ENCODE results near the gene FICD.

FICD gene

DNA sequence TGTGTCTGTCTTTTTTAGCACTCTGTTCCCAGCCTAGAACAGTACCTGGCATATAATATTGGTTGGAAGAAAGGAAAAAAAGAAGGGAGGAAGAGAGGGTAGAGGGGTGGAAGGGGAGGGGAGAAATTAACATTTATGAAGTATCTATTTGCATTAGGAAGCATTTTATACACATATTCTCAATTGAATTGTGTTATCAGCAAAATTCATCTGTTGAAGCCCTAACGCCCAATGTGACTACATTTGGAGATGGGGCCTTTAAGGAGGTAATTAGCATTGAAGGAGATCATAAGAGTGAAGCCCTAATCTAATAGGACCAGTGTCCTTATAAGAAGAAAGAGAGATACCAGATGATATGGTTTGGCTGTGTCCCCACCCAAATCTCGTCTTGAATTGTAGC is 30.2 kb upstream of the FICD start:
- TF ChIP-seq GATA2 (IDR thresholded peaks at IDR 0.05; ENCODE audit: low read depth, low read length) (no peak), GATA3 (IDR thresholded peaks at IDR 0.05; ENCODE audit: low read depth, low read length) (no peak)

DNA sequence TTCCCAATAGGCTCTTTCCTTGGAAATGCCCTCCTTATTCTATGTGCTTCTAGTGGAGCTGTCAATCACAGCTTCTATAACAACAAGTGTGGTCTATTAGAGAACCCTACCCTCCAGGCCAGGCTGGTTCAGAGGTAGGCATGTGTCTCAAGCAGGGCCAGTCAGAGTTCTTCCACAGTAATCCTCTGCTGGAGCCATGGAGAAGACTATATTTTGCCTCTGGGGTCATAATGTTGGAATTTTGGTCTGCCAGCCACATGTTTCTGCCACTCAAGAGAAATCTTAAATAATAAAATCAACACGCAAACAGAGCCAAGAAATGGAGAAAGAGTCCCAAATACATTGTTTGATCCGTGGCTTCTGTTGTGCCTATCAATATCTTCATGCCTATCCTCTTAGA is 23.8 kb upstream of the FICD start:
- no peak for TF ChIP-seq GATA3 (IDR thresholded peaks at IDR 0.05; ENCODE audit: low read depth, low read length)
- TF ChIP-seq GATA2 (IDR thresholded peaks at IDR 0.05; ENCODE audit: low read depth, low read length) = no peak

DNA sequence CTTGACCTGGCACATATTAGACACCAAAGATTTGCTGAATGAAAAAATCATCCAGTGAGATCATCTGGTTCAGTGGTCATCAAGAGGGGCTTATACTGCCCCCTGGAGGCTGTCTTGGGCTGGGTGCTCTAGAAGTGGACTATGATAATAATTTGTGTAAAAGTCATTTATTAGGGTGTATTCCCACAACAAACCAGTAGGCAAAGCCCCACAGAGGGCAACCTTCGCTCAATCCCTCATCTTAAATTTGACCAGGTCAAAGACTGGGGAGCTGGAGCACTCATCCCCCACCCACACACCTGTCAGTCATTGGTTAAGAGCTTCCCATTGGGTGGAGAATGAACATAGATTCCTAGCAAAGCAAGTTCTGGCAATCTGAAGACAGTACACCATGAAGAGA is 20.0 kb upstream of the FICD start:
- TF ChIP-seq GATA2 (IDR thresholded peaks at IDR 0.05; ENCODE audit: low read depth, low read length) (no peak), GATA3 (IDR thresholded peaks at IDR 0.05; ENCODE audit: low read depth, low read length) (no peak)

DNA sequence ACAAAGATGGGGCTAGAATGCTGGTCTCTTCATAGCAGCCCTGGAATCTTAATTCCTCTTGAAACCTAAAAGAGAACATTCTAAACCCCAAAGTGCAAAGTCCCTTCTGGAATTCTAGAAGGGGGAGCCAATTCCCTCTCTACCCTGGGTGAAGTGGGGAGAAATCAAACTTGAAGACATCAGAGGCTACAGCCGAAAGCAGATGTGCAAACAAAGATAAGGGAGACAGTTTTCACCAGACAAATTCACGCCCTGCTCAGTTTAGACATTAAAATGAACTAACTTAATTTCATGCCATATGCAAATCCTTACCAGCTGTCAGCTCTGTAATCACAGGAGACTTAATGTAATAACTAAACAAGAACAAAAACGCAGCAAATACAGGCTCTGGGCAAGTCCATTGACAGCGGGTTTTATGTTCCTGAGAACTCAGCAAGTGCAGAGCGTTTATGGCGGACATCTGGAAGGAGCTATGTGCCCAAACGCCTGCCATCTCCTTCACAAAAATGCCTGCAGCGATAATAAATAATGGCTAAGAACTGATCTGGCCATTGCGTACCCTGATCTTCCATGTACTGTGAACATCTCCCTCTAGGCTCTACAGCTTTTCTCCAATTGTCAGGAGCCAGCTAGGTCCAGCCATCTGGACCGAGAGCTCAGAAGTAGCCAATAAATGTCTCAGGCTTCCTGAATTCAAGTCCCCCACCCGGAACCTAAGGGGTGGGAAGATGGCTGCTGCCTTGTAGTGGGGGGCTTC is 19.1 kb upstream of the FICD start:
- TF ChIP-seq GATA3 (IDR thresholded peaks at IDR 0.05; ENCODE audit: low read depth, low read length) (no peak), GATA2 (IDR thresholded peaks at IDR 0.05; ENCODE audit: low read depth, low read length) (peak; percentile 16; the same call in 1 of the 2 replicates)

DNA sequence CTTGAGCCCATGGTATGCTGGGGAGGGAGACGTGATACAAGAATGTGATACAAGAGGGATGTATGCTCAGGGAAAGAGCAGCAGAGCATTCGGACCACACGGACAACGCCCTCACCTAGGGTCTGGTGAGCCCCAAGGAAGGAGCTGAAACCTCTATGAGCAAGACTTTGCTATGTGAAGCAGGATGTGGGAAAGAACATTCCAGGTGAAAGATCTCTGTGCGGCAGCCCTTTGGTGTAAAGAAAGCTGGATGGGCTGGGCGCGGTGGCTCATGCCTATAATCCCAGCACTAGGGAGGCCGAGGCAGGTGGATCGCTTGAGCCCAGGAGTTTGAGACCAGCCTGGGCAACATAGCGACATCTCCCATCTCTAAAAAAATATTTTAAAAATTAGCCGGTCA is 16.9 kb upstream of the FICD start:
- TF ChIP-seq GATA3 (IDR thresholded peaks at IDR 0.05; ENCODE audit: low read depth, low read length) = no peak
- no peak for TF ChIP-seq GATA2 (IDR thresholded peaks at IDR 0.05; ENCODE audit: low read depth, low read length)

DNA sequence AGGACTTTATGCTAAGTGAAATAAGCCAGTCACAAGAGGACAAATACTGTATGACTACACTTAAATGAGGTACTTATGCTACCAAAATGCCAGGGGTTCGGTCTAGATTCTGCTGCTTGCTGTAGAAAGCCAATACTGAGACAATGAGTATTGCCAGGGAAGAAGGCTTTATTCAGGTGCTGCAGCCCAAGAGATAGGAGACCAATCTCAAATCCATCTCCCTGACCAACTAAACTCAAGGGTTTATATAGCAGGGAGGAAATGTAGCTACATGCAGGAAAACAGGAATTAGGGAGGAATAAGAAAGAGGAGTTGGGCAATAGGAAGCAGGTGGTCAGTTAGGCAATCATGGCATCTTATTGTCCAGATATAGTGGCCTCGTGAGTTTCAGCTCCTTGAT is 12.2 kb upstream of the FICD start:
- TF ChIP-seq GATA3 (IDR thresholded peaks at IDR 0.05; ENCODE audit: low read depth, low read length) (no peak), GATA2 (IDR thresholded peaks at IDR 0.05; ENCODE audit: low read depth, low read length) (no peak)

DNA sequence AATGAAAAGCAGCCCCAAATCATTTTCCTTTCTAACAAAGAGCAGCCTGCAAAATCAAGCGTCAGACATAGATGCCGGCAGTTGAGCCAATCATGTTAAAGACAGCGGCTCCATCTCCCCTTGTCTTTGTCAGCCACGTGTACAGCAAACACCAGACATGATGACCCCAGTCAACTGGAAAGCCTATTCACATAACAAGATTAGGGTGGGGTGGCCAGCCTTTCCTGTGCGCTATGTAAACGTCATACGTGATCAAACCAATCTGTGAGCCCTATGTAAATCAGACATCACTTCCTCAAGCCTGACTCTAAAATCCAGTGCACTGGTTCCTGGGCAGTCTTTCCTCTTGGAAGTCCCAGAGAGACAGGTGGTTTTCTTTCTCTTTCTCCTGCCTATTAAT is 9.9 kb upstream of the FICD start:
- no peak for TF ChIP-seq GATA2 (IDR thresholded peaks at IDR 0.05; ENCODE audit: low read depth, low read length)

DNA sequence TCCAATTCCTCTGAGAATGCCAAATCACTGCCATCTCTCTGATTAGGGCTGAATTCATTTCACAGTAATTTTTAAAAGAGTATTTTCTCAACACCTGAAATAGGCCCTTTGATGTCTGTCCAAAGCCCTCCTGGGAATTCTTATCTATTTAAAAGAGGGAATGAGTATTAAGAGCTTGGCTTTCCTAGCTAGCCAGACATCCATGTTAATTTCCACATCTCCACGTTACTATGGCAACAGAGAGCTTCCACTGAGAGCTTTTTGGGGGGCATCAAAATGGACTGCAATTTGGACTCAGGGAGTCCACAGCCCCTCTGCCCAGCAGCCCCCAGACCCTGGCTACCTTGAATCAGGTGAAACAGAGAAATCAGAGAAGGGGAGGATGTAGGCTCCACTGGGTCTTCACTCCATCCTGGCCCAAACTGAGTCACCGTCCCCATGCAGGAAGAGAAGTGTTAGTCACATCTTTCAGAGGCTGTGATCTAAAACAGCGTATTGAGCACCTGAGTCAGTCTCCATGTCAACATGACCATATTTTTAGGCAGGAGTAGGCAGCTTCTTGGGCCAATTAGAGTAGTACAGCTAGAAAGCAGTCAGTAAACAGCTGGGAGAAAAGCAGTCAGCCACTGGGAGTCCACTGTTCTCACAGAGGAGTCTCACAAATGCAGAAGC is 7.0 kb upstream of the FICD start:
- TF ChIP-seq GATA2 (IDR thresholded peaks at IDR 0.05; ENCODE audit: low read depth, low read length) (no peak), GATA3 (IDR thresholded peaks at IDR 0.05; ENCODE audit: low read depth, low read length) (no peak)

DNA sequence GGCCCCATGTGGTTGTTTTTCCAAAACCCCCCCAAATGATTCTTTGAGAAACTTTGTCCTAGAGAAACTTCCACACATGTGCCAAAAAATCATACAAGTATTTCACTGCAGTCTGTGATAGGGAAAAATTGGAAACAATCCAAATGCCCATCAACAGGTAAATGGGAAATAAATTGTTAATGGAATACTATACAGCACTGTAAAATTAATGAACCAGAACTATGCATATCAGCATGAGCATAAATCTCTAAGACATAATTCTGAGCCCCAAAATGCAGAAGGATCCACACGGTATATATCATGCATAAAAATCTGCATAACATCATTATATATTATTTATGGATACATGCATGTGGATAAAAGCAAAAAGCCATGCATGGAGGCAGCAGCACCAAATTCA is 5.3 kb upstream of the FICD start:
- TF ChIP-seq GATA2 (IDR thresholded peaks at IDR 0.05; ENCODE audit: low read depth, low read length) (no peak), GATA3 (IDR thresholded peaks at IDR 0.05; ENCODE audit: low read depth, low read length) (no peak)

DNA sequence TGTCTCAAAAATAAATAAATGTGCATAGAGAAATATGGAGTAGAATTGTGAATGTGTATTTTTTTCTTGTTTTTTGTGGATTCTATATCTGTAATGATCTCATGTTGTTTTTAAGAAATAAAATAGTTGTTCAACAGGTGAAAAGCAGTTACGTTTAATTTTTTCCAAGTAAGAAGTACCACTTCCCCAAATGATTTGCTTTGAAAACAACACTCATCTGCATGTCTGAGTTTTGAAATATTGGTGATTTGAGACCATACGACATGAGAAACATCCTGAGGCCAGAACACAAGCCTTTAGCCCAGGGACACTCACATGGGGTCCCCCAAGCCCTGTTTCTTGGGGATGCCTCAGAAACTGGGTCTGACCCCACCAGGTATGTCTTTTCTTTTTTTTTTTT is 4.2 kb upstream of the FICD start:
- TF ChIP-seq GATA2 (IDR thresholded peaks at IDR 0.05; ENCODE audit: low read depth, low read length) = no peak
- TF ChIP-seq GATA3 (IDR thresholded peaks at IDR 0.05; ENCODE audit: low read depth, low read length) = no peak

DNA sequence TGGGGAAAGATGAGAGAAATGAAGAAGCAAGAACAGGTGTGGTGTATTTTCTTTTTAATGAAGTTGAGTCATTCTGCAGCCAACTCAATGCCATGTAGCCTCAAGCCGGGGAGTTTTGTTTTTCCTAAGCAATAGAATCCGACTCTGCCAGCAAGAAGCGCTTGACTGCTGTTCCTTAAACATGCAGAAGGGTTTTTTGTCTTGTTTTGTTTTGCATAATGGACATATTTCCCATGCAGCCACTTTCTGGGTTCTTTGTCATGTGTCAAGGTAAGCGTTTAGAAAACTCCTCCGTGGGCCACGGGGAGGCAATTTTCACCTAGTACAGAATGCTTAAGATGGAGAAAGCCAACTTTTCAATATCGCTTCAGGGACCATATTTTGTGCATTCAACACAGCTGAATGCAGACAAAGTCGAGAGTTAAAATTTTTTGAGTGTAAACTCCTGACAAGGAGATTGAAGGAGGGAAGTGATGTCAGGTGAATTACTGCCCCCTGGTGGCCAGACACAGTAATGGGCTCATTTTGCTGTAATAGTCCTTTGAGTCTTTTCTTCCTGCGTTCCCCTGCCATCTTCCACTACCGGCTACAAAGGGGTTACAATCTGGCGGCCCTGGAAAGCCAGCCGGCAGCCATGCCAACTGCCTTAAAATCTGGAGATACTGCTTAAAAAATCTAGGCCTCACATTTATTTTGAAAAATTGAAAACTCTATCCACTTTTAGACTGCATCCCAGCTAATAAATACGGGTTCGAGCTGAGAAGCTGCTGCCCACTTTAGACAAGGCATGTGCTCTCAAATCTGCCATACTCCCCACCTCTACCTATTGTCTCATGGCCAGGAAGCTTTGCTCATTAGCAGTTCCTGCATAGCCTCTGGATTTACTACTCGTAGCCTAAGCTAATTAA is 3.2 kb upstream of the FICD start:
- TF ChIP-seq GATA3 (IDR thresholded peaks at IDR 0.05; ENCODE audit: low read depth, low read length) = no peak
- no peak for TF ChIP-seq GATA2 (IDR thresholded peaks at IDR 0.05; ENCODE audit: low read depth, low read length)

DNA sequence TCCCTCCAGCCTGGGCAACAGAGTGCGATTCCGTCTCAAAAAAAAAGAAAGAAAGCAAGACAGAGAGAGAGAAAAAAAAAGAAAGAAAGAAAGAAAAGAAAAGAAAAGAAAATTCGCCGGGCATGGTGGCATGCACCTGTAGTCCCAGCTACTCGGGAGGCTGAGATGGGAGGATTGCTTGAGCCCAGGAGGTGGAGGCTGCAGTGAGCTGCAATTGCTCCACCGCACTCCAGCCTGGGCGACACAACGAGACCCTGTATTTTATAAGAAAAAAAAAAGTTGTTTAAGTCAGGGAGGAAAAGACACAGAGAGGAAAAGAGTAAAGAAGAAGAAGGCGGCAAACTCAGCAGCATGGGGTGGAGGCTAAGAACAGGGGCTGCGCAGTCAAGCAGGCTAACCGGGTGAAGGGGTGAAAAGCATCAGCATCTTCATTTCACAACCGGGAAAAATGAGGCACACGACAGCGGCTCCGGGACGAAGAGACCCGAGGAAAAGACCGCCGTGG is 557 bp upstream of the FICD start:
- TF ChIP-seq GATA2 (IDR thresholded peaks at IDR 0.05; ENCODE audit: low read depth, low read length) (no peak), GATA3 (IDR thresholded peaks at IDR 0.05; ENCODE audit: low read depth, low read length) (no peak)

DNA sequence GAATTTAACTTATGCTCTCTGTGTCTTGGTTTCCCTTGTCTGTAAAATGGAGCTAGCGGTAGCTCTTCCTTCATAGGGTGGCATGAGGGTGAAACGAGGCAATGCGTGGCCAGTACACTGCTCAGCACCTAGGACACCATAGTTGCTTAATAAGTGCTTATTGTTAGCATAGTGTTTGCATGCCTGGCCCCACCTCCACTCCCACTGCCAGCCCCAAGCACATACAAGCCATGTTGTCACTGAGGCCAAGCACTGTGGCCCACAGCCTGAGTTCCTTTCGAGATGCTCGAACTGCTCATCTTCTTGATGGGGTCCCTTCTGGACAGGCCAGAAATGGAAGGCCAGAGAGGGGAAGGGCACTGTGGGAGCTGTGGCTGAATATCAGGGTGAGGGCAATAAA is 839 bp downstream of the FICD start:
- TF ChIP-seq GATA3 (IDR thresholded peaks at IDR 0.05; ENCODE audit: low read depth, low read length) (no peak), GATA2 (IDR thresholded peaks at IDR 0.05; ENCODE audit: low read depth, low read length) (no peak)
